ENCODE data around the gene SCNM1.
A peak's percentile ranks its signal among the peaks of the same experiment; 100 is the strongest.

Gene SCNM1

GRCh38 chr1:151164732-151165280 lies 1.1 kb upstream of the SCNM1 start:
- peak; percentile 58 for DNase-seq (ENCODE audit: low read depth)
- no peak for TF ChIP-seq CTCF (IDR thresholded peaks at IDR 0.05; ENCODE audit: low read length, missing control alignments)
- peak overlapping the region; percentile 85 for H3K4me3 ChIP-seq (replicated peaks; ENCODE audit: low read depth, low read length)

- no peak for TF ChIP-seq CTCF (IDR thresholded peaks at IDR 0.05; ENCODE audit: low read length, missing control alignments)
- DNase-seq (ENCODE audit: low read depth): no peak
- peak overlapping the region; percentile 85 for H3K4me3 ChIP-seq (replicated peaks; ENCODE audit: low read depth, low read length)
These were observed 635 bp upstream of the SCNM1 start for GRCh38 chr1:151165281-151165737.

GRCh38 chr1:151166505-151166956 lies 587 bp downstream of the SCNM1 start:
- TF ChIP-seq CTCF (IDR thresholded peaks at IDR 0.05; ENCODE audit: low read length, missing control alignments): no peak
- H3K4me3 ChIP-seq (replicated peaks; ENCODE audit: low read depth, low read length): peak overlapping the region; percentile 85
- DNase-seq (ENCODE audit: low read depth): peak; percentile 59

- H3K4me3 ChIP-seq (replicated peaks; ENCODE audit: low read depth, low read length): peak overlapping the region; percentile 85
- no peak for DNase-seq (ENCODE audit: low read depth)
- no peak for TF ChIP-seq CTCF (IDR thresholded peaks at IDR 0.05; ENCODE audit: low read length, missing control alignments)
These were observed 1.2 kb downstream of the SCNM1 start for GRCh38 chr1:151167116-151167515.

- H3K4me3 ChIP-seq (replicated peaks; ENCODE audit: low read depth, low read length): no peak overlapping the region
- no peak for DNase-seq (ENCODE audit: low read depth)
- no peak for TF ChIP-seq CTCF (IDR thresholded peaks at IDR 0.05; ENCODE audit: low read length, missing control alignments)
These were observed 5.2 kb downstream of the SCNM1 start for GRCh38 chr1:151171190-151171589.

- no peak for TF ChIP-seq CTCF (IDR thresholded peaks at IDR 0.05; ENCODE audit: low read length, missing control alignments)
- peak; percentile 46 for DNase-seq (ENCODE audit: low read depth)
These were observed 9.2 kb downstream of the SCNM1 start for GRCh38 chr1:151175041-151175741.

More at GRCh38 chr1:151175041-151175741, 9.2 kb downstream of the SCNM1 start:
- no peak overlapping the region for H3K4me3 ChIP-seq (replicated peaks; ENCODE audit: low read depth, low read length)

Data from fibroblast of pulmonary artery (primary cell).